Tibial nerve (tissue), 4 donors: ENCODE results near the gene GFRA4.

Experiments used
- EP300 ChIP-seq, 2 donors: sonication (generic); formaldehyde crosslinking; IDR thresholded peaks; one replicate each; pipeline ENCODE4 v1.6.1; 2017; ENCODE audit warnings: antibody characterized with exemption in 2 of 2, mild to moderate bottlenecking in 1 of 2
- TF ChIP-seq, protein P1 (sequence below), 5 experiments: fragments of 200-600 bp in 3 of 5; fragments of 450-650 bp in 2 of 5; sonication (generic) in 3 of 5; IDR thresholded peaks; one replicate each; pipeline ENCODE4 v1.5.1; 2016 to 2019; ENCODE audit warnings: antibody characterized with exemption in 5 of 5, mild to moderate bottlenecking in 3 of 5, moderate library complexity in 2 of 5

DNA sequence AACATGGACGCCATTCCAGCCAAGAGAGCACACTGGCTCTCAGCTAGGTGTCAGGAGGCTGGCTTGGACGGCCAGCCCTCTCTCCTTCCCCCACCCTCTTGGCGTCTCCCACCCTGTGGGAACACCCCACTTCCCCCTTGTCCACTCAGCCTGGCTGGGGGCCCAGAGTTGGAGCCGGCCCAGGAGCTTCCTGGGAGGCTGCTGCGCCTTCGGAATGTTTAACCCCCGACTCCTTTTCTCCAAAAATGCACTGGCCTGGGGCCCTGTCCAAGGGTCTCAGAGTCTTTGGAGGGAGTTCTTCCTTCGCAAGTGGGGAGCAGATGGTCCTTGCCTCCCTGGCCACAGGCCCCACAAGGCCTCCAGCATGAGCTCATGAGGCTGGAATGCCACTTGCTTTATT lies 14.5 kb upstream of the GFRA4 start:
- TF ChIP-seq EP300 (IDR thresholded peaks at IDR 0.05), result no peak
- TF ChIP-seq, protein P1, sequence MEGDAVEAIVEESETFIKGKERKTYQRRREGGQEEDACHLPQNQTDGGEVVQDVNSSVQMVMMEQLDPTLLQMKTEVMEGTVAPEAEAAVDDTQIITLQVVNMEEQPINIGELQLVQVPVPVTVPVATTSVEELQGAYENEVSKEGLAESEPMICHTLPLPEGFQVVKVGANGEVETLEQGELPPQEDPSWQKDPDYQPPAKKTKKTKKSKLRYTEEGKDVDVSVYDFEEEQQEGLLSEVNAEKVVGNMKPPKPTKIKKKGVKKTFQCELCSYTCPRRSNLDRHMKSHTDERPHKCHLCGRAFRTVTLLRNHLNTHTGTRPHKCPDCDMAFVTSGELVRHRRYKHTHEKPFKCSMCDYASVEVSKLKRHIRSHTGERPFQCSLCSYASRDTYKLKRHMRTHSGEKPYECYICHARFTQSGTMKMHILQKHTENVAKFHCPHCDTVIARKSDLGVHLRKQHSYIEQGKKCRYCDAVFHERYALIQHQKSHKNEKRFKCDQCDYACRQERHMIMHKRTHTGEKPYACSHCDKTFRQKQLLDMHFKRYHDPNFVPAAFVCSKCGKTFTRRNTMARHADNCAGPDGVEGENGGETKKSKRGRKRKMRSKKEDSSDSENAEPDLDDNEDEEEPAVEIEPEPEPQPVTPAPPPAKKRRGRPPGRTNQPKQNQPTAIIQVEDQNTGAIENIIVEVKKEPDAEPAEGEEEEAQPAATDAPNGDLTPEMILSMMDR (IDR thresholded peaks at IDR 0.05), result no peak
